ENCODE measurements around the gene GTPBP2. TPM values are rescaled to one million over a fixed set of nuclear protein-coding genes. Genes with fewer than 3 reads are reported as not detected.

Gene GTPBP2
- 221 TPM for polyA plus RNA-seq (2012; ENCODE audit: insufficient read depth, insufficient read length, low read depth)

GRCh38 chr6:43629104-43629504 is at the start of gene GTPBP2:
Gene GTPBP2 (minus strand): TSS chr6:43629264. CDS start chr6:43629162, 102 bp downstream.
- peaks cover 21% of the 10 kb centered on the region for H3K36me3 ChIP-seq
- H3K4me3 ChIP-seq (ENCODE audit: low read depth, low read length) = peak within 1 kb of the TSS; percentile 96
- DNase-seq = peak; percentile 99
- H3K4me1 ChIP-seq = peaks cover 11% of the 10 kb centered on the region; the same call in 1 of the 2 replicates
- H3K9me3 ChIP-seq = no peaks in the 10 kb centered on the region
- no peak for TF ChIP-seq CTCF (IDR thresholded peaks at IDR 0.05; ENCODE audit: low read depth, low read length)
- no peaks in the 10 kb centered on the region for H3K27me3 ChIP-seq

- TF ChIP-seq CTCF (IDR thresholded peaks at IDR 0.05; ENCODE audit: low read depth, low read length) = no peak
- Histone ChIP-seq H3K4me1 (peaks cover 13% of the 10 kb centered on the region), H3K9me3 (no peaks in the 10 kb centered on the region), H3K27me3 (no peaks in the 10 kb centered on the region), H3K36me3 (peaks cover 79% of the 10 kb centered on the region), H3K4me3 (ENCODE audit: low read depth, low read length) (no peak overlapping the region)
- no peak for DNase-seq
Observed at GRCh38 chr6:43678341-43678740, 49.3 kb upstream of the GTPBP2 start.

GRCh38 chr6:43677759-43678158 is 48.7 kb upstream of the GTPBP2 start:
- Histone ChIP-seq H3K4me1 (peaks cover 7% of the 10 kb centered on the region), H3K36me3 (peaks cover 82% of the 10 kb centered on the region), H3K27me3 (no peaks in the 10 kb centered on the region), H3K9me3 (no peaks in the 10 kb centered on the region), H3K4me3 (ENCODE audit: low read depth, low read length) (no peak overlapping the region)
- no peak for TF ChIP-seq CTCF (IDR thresholded peaks at IDR 0.05; ENCODE audit: low read depth, low read length)
- DNase-seq = no peak

GRCh38 chr6:43676962-43677606 is 48.0 kb upstream of the GTPBP2 start:
- no peaks in the 10 kb centered on the region for H3K9me3 ChIP-seq
- H3K27me3 ChIP-seq = no peaks in the 10 kb centered on the region
- H3K36me3 ChIP-seq = peaks cover 83% of the 10 kb centered on the region
- no peak for DNase-seq
- no peak for TF ChIP-seq CTCF (IDR thresholded peaks at IDR 0.05; ENCODE audit: low read depth, low read length)
- 0 out of 2 replicates have a peak, but pooled peaks cover 2% of the 10 kb centered on the region for H3K4me1 ChIP-seq
- H3K4me3 ChIP-seq (ENCODE audit: low read depth, low read length) = no peak overlapping the region

GRCh38 chr6:43674921-43675320 is 45.9 kb upstream of the GTPBP2 start:
- H3K4me1 ChIP-seq = 0 out of 2 replicates have a peak, but pooled peaks cover 2% of the 10 kb centered on the region
- H3K9me3 ChIP-seq = no peaks in the 10 kb centered on the region
- H3K27me3 ChIP-seq = no peaks in the 10 kb centered on the region
- no peak overlapping the region for H3K4me3 ChIP-seq (ENCODE audit: low read depth, low read length)
- peaks cover 75% of the 10 kb centered on the region for H3K36me3 ChIP-seq
- TF ChIP-seq CTCF (IDR thresholded peaks at IDR 0.05; ENCODE audit: low read depth, low read length) = no peak
- no peak for DNase-seq

- peaks cover 2% of the 10 kb centered on the region for H3K4me1 ChIP-seq
- H3K9me3 ChIP-seq = no peaks in the 10 kb centered on the region
- DNase-seq = no peak
- no peak for TF ChIP-seq CTCF (IDR thresholded peaks at IDR 0.05; ENCODE audit: low read depth, low read length)
- H3K27me3 ChIP-seq = no peaks in the 10 kb centered on the region
- H3K4me3 ChIP-seq (ENCODE audit: low read depth, low read length) = no peak overlapping the region
- peaks cover 73% of the 10 kb centered on the region for H3K36me3 ChIP-seq
Observed at GRCh38 chr6:43674291-43674690, 45.2 kb upstream of the GTPBP2 start.
